Astrocyte of the hippocampus (primary cell): ENCODE measurements around the gene CEP104.

Experiments
- DNase-seq: peaks from one replicate; pipeline ENCODE4 v3.0.0; 2011; ENCODE audit warnings: low read depth, low spot score

Gene CEP104

DNA sequence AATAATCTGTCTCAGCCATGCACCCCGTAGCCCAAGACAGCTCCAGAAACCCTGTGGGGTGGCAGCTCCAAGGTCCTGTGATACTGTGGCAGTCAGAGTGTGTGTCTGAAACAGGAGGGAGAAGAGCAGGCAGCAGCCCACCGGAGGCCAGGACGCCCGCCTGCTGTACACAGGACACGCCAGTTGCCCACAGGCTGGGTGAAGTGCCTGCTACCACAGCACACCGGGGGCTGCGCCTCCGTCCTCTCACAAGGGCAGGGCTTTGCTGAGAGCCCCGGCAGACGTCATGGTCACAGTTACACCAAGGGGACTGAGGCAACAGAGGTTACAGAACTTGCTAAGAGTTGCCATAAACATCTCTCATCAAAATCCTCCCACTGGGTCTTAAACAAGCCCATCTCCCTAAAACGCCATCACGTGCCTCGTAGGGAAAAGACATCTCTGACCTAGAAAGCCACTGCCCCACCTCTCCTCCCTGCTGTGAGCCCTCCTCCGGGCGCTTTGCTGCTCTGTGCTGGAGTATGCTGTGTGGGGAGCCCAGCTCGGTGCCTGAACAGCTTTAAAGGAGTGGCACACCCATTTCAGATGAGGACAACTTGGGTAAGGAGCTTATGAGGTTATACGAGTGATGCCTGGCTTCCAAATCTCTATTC, 37.7 kb upstream of the CEP104 start:
- no peak for DNase-seq

DNA sequence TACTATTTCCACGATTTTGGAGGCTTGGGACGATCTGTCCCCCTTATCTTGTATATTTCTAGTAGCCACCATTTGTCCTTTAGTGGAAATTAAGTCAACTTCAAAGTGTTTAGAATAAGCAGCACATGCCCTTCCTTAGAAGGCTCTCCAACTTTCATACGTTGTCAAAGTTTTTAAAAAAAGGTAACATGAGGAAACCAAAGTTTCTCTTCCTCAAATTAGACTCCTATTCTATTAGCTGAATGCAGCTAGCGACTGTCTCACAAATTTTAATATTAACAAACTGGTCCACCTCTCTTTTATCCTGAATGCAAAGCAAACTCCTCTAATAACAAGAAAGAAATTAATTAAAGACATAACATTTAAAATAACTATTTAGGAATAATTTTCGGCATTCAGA, 36.2 kb upstream of the CEP104 start:
- no peak for DNase-seq

DNA sequence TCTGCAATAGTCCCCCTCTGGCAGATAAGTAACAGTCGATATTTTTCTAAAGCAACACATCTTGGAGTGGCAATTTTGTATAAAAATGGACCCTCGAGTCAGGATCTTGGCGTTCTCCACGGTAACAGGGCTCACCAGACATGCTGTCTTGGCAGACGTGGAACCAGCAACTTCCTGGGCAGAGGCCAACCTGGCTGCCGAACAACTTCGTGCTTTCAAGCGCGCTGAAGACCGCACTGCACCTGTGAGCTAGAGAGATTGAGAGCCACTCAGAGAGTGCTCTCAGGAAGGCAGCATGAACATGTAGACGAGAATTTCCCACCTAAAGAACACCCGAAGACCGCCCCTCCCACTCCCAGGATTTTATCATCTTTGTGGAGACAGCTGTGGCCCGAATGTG, 35.7 kb upstream of the CEP104 start:
- peak; percentile 52 for DNase-seq

DNA sequence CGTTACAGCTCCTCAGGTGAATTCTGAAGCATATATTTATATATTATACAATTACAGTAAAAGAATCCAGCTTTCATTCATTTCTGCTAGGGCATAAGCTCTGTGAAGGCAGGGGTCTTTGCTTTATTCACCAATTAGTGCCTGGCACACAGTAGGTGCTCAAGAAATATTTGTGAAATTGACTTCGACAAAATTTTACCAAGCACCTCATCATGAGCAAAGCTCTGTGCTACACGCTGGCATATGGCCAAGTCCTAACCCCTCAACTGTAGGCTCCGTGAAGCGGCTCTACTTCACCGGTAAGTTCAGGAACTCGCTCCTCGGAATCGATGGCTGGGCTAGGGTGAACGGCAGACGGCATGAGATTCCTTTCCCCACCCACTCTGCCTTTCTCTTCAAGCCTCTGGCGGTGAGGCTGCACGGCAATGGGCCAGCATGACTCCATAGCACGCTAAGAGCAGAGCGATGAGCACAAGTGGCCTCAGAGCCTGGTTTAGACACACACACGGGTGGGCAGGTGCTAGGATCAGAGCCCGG, 34.4 kb upstream of the CEP104 start:
- no peak for DNase-seq

DNA sequence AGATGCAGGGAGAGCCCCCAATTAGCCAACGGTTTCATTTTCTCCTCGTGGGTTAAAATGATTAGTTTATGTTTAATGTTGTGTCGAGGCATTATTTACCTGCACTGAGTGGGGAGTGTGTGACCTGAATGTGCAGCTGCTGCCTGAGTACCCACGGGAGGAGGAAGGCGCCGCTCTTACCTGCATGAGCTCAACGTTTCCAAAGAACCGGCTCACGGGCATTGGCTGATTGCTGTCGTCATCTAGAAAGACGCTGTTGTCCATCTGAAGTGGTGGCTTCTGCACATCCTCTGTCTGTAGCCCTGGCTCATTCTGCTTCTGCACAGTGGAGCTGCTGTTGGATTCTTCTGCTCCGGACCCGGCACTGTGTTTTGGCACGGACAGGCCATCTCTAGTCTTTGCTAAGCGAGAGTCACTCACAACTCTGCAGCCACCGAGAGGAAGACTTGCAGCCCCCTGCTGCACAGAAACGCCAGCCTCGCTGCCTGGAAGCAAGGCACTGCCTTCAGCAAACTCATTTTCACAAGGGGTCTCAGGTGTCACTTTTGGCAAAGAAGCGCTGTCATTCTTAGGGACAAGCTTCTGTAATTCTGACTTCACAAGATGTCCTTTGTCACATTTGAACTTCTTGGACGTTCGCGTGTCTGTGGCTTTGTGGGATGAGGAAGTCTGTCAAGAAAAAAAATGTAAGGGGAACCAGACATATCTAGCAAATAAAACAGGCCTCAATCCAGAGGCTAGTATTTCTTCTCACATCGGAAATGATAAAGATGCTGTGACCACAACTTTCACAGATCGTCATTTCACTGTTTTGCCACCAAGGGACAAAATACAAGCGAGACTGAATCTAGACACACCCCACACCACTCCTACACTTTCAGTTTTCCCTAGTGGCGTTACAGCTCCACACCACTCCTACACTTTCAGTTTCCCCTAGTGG, 33.6 kb upstream of the CEP104 start:
- DNase-seq, result no peak

DNA sequence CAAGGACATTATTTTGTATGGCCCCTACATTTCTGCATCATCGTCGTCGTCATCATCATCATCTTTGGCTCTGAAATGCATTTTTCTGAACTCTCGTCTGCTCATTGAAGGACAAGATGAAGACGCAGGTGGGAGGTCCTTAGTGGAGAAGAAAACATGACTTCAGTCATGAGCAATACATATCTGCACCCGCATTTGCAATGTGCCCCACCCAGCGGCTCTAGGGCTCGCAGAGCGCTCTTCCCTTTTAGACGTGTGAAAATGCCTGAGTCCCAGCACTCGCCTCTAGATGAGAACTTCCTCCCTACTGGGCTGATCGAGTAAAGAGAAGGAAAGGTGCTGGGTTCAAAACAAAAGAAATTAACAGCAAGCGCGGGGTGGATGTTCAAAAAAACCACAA, 32.9 kb upstream of the CEP104 start:
- DNase-seq, result no peak

DNA sequence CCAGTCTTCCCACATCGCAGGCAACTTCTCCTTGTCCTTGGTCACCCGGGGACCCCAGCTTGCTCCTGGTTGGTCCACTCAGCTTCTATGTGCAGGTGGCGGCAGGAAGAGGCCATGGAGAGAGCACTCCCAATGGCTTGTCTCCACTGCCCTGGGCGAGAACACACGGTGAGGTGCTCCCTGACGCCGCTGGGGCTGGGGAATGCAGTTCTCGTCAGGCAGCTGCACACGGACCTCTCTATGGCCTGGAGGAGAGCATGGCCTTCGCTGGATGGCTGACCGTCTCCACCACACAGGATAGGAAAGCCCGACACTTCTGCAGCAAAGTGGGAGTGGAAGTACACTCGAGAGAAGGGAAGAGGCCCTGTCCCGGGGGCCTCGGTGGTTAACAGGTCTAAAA, 31.3 kb upstream of the CEP104 start:
- no peak for DNase-seq

DNA sequence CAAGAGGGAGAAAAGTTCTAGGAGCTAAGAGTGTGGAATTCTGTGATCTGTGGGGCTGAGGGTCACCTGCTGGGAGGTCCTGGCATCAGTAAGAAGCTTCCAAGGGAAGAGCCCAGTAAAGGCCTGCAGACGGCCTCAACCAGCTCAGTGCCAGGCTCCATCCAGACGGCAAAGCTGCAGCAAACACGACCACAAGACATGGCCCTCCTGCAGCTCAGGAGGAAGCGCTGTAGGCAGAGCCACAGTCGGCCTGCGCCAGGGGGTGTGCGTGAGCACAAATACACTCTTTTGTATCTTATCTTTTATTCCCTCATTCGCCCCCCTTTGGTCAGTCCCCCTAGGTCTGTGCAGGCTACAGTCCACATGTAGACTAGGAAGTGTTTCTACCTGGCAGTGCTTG, 29.7 kb upstream of the CEP104 start:
- DNase-seq, result no peak

DNA sequence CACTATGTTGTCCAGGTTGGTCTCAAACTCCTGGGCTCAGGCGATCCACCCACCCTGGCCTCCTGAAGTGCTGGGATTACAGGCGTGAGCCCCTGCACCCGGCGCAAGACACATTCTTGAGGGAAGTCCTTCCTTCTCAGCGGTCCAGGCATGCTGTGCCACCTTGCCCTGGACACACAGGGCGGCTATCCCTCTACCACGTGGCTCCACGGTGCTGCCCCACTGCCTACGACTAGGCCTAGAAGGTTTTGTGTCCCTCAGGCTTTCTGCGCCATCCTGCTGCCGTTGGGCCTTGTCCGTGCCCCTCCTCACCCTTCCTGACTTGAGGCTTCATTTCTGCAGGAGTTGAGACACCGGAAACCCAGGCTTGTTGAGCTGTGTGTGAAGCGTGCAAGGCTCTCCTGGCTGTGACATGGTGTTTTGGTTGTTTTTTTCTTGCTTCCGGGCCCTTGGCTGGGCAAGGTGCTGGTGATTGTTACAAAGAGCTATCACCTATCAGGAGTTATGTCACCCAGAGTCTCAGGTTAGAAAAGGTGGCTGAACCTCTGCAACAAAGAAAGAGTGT, 29.2 kb upstream of the CEP104 start:
- no peak for DNase-seq

DNA sequence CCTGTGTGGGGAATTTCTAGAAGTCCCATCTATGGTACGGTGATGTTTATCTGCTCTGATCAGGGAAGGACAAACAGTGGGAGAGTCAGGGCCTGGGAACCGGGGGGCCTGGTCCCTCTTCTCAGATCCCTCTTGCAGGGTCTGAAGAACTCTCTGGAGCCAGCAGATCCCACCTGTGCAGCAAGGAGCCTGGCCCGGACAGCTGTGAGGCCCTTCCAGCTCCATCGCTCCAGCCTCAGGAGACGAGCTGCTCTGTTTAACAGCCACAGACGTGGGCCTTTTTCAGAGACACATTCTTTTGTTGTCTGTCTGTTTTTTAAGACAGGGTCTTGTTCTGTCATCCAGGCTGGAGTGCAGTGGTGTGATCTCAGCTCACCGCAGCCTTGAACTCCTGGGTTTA, 28.6 kb upstream of the CEP104 start:
- no peak for DNase-seq

DNA sequence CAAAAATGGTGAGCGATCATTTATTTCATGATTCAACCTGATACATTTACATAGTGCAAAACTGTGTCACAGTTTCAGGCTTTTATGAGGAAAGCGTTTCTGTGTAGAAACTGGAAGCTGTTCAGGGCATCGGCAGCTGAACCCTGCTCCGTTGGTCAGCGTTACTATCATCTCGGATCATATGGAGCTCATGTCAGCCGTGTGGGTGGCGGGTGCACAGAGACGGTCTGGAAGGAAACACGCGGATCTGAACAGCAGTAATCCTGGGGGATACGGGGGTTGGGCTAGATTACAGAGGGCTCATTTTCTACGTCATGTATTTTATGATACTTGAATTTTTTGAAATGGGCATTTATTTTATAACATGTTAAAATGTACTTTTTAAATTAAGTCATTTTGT, 28.0 kb upstream of the CEP104 start:
- no peak for DNase-seq

DNA sequence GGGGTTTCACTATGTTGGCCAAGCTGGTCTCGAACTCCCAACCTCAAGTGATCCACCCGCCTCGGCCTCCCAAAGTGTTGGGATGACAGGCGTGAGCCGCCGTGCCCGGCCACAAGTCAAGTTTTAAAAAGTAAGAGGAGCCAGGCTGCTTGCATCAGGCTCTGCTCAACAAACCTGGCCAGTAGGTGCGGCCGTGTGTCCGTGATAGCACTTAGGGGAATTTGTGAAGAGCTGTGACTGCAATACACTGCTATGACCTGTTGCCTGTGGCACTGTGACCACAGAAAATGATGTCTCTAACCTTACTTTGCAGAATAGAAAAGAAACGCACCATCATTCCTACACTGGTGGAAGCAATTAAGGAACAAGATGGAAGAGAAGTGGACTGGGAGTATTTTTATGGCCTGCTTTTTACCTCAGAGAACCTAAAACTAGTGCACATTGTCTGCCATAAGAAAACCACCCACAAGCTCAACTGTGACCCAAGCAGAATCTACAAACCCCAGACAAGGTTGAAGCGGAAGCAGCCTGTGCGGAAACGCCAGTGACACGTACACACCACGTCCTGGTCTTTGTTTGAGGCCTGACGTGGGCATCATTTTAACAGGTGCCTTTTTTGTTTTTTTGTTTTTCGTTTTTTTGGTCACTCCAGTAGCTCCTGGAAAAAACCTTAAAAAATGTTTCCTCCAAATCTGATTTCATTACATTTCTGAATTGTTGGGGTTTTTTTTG, 26.3 kb upstream of the CEP104 start:
- DNase-seq, result no peak

DNA sequence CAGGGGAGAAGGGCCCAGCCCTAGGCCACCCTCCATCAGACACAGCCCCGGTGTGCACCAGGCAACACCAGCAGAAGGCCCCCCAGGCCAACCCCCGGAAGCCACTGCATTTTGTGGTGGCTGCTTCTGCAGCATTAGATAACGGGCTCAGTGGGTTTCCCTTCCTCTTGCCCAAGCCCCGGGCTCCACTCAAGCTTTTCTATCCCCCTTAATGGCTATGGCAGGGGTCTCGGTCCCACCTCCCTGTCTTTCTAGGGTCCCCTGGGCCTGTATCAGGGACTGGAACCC, 24.1 kb upstream of the CEP104 start:
- DNase-seq, result no peak

DNA sequence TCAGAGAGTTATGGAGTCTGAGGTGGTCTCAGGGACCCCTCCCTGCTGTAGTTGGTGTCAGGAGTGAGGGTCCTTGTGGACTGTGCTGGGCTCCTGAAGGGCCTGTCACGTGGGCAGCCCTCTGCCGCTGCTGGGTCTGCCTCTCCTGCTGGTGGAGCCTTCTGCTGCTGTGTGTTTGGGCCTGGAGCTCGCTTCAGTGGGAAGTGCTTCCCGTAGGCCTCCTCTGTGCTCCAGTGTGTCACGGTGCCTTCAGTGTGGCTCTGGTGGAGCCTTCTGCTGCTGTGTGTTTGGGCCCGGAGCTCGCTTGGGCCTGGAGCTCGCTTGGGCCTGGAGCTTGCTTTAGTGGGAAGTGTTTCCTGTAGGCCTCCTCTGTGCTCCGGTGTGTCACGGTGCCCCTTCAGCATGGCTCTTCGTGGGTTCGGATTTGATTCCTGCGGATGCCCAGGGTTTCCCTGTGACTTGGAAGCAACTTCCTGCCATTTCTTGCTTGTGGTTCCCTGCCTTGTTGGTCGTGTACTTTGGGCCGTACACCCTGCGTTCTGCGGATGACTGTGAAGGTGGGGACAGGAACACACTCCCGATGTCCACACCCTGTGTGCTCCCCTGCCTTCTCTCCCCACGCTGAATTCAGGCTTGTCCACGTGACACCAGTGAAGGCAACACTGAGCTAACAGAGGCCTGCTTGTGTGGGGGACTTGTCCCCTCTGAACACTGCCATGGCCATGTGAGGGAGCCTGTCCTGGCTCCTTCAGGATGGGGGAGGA, 23.6 kb upstream of the CEP104 start:
- DNase-seq, result no peak

DNA sequence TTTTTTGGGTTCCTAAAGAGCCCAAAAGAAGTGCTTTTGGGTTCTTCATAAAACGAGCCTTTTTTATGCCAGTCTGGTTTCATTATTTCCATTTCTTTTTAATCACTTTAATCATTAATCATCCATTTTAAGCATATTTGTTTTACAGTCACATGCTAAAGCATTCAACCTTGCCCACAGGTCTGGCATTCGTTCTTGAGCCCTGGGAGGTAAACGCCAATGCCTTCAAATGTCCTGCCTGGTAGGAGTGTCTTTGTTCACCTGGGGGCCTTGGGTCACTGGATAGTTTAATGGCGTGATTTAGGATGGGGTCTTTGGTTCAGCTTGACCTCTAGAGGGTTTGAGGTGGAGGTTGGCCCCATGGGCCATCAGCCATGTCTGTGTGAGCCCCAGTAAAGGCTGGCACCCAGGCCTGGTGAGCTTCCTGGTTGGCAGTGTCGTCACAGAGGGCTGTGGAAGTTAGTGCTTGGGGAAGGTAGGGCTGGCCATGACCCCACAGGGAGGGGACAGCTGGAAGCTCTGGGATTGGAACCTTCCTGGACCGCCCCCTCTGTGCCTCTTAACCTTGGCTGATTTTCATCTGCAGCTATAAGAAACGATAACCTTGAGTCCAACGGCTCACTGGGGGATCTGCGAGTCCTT, 22.9 kb upstream of the CEP104 start:
- no peak for DNase-seq

DNA sequence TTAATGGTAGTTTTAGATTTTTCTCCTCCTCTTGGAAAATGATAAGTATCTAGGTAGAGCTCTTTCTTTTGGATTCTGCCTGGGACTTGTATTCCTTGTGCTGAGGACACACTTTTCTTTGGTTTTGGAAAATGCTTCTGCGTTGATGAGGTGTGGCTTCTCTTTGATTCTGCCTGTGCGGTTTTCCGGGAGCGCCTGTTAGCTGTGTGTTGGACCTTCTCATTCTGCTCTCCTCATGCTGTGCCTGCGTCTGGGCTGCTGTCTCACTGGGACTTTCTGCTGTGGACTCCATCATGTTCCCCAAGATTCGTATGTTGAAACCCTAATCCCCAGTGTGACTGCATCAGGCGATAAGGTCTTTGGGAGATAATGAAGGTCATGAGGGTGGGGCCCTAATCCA, 22.1 kb upstream of the CEP104 start:
- DNase-seq, result no peak

DNA sequence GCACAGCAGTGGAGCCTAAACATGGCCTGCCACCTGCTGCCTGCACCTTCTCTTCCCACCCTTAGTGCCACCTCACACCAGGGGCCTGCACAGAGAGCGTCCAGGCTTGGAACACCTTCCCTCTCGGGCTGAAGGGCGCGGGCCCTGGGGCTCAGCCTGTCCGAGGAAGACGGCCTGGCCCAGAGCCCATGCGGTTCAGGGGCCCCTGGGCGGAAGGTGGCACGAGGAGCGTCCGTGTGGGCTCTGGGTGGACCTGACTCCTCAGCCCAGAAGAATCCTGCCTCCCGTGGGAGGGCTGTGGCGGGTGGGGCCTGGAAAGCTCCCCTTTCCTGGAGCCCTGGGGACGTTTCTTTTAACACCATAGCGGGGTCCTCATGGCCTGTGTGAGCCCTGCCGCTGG, 19.7 kb upstream of the CEP104 start:
- DNase-seq, result no peak

DNA sequence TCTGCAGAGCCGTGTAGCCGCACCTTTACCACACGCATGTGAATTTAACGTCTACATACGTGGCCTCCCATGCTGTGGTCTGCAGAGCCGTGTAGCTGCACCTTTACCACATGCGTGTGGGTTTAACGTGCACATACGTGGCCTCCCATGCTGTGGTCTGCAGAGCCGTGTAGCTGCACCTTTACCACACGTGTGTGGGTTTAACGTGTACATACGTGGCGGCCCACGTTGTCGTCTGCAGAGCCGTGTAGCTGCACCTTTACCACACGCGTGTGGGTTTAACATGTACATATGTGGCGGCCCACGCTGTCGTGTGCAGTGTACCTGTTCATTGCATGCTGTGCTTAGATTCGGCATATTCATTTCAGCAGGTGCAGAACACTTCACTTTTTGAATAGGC, 17.7 kb upstream of the CEP104 start:
- DNase-seq, result no peak

DNA sequence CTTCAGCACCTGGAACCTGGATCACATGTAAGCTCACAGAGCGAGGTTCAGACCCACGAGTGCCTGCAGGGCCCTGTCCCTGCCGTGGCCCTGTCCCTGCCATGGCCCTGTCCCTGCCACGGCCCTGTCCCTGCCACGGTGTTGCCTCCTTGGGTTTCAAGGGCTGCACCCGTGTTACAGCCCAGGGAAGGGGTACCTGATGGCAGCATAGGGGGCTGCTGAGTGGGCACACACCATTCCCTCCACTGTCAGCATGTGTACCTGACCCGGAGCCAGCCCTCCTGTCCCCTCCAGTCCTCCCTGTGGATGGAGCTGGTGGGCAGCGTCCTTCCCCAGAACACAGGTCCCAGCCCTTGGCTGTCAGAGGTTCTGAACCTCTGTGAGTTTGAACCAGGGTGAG, 15.5 kb upstream of the CEP104 start:
- DNase-seq, result no peak

DNA sequence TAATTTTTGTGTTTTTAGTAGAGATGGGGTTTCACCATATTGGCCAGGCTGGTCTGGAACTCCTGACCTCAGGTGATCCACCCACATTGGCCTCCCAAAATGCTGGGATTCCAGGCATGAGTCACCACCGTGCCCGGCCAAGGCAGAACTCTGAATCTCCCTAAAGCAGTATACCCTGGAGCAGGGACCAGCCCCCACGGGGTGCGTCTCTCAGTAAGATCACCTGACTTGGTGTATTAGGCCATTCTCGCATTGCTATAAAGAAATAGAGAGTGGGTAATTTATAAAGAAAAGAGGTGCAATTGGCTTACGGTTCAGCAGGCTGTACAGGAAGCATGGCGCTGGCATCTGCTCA, 14.4 kb upstream of the CEP104 start:
- DNase-seq, result no peak

DNA sequence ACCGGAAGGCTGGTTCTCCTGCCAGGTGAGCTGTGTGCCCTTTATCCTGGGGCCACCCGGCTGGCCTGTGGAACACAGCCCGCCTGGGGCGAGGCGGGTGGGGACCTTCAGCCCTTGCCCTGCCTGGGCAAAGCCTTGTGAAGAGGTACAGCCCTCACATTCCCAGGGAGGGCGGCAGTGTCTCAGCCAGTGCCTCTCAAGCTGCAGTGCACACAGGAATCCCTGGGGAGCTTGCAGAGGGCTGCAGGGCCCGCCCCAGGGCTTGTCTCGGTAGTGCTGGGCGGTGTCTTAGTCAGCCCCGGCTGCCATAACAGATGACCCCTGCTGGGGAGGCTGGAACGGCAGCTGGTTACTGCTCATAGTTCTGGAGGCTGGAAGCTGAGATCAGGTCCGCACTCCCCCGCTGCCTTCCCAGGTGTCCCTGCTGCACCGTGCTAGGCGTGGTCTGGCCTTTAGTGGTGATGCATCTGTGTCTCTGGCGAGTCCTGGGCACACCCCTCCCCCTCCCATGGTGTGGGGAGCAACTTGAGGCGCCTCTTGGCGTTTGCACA, 12.8 kb upstream of the CEP104 start:
- DNase-seq, result no peak
